HG03135 (cell line): ENCODE data around the gene KLF11.
A peak's percentile ranks its signal among the peaks of the same experiment; 100 is the strongest.

ENCODE experiments used
- ATAC-seq: cut with Tn5 transposase; IDR thresholded peaks from one replicate; pipeline ENCODE4 v1.9.1; 2021; ENCODE audit warnings: mild to moderate bottlenecking, moderate library complexity; ENCODE audit not compliant: unreplicated experiment

Gene KLF11

DNA sequence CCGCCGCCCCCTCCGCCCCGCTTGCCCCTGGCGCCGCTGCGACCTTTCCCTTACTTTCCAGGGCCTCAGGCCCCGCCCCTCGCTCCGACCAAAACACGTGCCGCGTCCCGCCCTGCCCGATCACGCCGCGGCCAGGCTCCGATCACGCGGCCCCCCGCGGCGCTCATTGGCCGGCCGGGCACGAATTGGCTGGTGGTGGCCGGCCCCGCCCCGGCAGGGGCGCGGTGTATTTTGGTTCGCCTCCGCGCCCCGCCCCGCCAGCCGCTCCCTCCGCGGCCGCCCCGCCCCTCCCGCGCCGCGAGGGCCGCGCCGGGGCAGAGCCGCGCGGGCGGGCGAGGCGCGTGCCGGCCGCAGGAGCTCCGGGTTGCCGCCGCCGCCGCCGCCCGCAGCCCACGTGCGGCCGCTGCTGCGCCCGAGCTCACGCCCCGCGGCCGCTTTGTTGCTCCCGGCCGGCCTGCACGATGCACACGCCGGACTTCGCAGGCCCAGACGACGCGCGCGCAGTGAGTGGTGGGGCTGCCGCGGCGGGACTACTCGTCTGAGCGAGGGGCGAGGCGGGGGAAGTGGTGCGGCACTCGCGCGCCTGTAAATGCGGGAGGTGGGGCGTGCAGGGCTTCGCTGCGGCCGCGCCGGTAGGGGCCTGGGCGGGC lies at the start of gene KLF11:
TSS of gene KLF11 (plus strand) at position 295 of the 650 bp plus-strand sequence. CDS start at position 462, 167 bp downstream.
- peak; percentile 66 for ATAC-seq

DNA sequence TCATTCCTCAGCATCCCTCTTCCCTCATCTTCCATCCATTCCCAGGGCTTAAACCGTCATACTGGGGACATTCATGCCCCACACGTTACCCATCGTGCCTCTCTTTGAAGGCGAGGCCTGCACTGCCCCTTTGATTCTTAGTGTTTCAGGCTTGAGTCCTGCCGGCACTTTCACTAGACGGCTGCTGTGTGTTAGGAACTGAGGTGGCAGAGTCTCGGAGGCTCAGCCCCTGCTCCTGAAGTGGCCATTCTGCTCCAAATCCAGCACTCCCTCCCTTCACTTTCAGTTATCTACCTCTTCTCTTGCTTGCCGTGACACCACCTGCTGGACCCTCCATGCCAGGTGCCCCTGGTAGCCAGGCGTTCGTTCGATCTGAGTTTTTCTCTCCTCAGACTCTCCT lies 48.9 kb upstream of the KLF11 start:
- ATAC-seq: no peak

DNA sequence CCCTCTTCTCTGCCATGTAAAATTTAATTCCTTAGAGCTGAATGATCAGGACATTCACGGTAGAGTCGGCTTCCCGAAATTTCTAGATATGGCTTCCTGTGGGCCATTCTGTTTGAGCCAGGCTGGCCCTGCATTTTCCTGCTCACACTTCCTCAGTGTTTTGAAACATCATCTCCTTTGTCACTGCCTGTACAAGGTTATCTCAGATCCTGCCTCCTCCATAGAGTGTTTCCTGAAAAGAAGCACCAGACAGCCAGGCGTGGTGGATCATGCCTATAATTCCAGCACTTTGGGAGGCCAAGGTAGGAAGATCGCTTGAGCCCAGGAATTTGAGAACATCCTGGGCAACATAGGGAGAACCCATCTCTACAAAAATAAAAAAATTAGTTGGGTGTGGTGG lies 48.3 kb upstream of the KLF11 start:
- no peak for ATAC-seq

DNA sequence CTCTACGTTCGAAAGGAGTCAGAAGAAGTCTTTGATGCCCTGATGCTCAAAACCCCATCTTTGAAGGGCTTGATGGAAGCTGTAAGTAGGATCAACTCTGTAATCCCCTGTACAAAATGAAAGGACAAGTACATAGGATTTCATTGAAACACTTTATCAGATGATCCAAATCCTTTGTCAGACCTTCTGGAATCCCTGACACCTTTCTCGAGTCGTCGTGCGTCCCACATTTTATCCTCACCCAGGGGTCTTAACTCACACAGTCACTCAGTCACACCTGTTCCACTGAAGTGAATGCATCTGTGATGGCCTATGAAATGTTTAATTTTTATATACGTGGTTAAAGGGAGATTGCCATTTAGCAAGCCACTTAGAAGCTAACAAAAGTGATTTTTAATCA lies 47.0 kb upstream of the KLF11 start:
- no peak for ATAC-seq

DNA sequence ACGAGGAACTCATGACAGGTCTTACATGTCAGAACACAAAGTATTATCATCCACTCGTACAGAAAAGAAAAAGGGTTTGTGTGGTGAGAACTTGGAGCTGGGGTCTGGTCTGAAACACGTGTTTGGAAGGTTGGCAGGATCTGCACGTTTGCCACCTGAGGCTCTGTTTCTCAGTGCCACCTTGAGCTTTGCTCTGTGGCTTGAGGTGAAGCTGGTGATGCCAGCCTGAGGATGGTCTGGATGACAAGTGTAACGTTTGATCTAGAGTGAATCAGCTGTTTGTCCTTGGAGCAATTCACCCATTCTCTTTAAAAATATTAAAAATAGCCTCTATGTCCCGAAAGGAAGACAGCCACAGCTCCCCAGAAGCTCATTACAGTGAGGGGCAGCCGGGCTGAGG lies 45.4 kb upstream of the KLF11 start:
- no peak for ATAC-seq

DNA sequence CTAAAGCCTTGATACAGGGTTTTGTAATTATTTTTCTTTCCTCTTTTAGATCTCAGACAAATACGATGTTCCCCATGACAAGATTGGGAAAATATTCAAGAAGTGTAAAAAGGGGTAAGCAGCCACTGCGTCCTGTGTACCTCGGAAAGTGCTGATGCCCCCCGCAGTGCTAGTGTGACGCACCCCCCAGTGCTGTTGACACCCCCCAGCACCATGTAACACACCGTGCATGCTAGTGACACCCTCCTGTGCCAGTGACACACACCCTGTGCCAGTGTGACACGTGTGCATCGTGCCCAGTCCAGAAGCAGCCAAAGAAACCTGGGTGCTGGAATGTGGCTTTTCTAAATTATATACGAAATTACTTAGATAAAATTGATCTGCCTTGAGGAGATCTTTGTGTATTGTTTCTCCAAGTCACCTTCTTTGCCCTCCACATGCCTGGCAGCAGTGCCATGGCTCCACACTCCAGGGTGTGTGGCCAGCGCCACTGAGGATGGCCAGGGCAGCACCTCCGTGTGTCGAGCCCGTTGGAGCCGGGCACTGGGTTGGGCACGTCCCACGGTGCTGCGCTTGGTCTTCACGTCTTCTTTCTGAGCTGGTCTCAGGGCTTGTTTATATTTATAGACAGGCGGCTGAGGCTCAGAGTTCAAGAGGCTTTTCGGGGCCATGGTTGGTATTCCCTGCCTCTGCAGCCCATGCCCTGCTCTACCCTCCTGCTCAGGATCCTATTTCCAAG lies 44.3 kb upstream of the KLF11 start:
- ATAC-seq: no peak

DNA sequence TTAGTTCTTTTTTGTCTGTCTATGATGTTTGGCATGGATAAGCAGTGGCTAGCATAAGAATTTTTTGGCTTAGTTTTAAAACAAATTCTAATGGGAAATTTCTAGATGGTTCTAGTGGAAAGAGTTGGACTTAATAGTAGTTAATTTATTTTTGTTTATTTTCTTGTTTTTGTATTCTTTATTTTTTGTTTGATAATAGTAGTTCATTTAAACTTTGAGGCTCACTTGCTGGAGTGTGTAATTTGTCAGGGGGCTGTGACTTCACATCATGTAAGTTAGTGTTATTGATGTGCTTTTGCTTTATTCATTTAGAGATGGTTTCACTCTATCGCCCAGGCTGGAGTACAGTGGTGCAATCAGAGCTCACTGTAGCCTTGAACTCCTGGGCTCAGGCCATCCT lies 43.7 kb upstream of the KLF11 start:
- ATAC-seq: no peak

DNA sequence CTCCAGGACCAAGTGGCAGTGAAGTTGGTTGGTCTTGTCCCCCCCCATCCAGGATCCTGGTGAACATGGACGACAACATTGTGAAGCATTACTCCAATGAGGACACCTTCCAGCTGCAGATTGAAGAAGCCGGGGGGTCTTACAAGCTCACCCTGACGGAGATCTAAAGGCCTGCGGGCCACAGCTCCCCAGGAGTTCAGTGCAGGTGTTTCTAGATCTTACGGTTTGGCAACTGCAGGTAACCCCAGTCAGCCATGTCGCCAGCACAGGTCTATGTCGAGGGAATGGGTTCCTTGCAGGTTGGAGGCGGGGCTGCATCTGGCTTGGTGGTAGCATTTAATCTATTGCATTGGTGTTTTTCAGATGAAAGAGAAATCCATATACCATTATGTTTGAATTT lies 42.8 kb upstream of the KLF11 start:
- no peak for ATAC-seq

DNA sequence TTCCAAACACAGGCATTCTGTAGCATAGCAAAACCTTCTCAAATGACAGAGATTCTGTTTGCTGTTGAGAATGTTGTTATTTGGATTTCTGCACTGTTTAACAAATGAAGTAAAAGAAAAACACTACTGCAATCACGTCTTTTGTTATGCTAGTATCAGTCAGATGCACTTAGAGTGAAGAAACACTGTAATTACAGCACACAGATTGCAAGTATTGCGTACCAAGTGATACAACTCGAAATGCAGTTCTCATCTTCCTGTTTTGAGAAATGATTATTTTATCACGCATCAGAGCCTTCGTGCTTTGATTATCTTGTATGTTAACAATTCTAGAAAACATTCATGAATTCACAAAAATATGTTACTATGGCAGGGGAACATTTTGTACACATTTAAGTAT lies 41.8 kb upstream of the KLF11 start:
- no peak for ATAC-seq

DNA sequence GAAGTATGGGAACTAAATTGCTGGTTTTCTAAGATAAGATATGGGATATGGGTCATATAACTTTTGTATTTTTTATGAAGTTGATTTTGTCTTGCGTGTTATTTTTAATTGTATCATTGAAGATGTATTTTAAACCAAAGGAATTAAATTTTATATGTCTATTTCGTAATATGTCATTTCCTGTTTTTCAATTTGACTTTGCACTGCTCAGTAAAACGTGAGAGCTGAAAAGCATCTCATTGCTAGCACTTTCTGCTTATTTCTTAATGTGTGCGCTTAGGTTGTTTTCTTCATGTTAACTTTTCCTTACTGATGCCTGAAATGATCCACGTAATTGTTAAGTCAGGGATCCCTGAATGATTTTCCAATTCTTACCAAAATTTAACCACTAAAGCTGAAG lies 41.2 kb upstream of the KLF11 start:
- ATAC-seq: no peak

DNA sequence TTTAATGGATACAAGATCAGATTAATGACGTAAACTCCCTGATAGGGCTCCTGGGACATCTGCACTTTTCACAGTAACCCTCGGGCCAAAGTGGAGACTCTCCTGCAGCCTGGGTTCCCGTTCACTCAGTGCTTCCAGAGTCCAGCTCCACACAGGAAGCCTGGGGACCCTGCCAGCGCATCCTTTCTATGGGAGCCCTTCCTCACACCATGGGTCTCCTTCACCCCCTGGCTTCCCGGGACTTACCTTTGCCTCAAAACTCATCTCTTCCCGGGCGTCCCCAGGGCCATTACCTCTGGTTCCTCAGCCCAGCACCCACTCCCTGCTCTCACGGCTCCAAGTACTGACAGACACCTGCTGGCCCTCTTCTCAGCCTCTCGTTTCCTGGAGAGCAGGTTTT lies 40.7 kb upstream of the KLF11 start:
- ATAC-seq: no peak

DNA sequence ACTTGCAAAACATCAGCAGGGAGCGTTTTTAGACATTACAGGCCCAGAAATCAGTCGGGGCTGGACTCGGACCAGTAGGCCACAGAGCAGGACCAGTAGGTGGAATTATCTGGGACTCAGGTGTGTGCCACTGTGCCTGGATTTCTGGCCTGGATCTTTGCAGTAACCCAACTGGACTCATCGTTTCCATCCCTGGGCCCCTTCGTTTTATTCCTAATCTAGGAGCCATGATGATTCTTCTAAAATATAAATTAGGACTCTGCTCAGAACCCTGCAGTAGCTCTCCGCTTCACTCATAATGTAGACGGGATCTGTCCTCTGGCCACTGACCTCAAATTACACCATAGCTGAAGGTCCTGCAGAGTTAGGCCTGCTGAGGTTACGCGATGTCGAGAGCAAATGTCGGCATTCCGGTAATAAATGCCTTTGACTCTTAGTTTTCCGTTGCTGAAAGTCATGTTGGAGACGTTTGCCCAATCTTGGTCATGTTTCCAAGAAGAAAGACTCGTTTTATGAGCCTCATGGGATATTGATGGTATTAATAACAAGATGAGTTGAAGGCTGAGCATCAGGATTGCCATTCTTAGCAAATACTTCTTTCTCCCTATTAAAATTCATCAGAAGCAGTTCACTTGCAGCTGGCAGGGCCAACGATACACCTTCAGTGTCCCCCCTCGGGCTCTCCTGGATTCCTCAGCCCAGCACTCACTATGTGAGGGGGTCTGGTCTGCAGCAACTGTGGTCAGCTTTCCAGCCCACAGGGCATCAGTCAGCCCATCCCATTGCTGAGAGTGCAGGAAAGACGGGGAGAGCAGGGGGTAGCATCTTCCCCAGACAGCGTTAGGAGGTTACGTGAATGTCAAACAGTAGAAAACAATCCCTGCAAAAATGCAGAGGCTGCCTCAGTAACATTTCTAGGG lies 39.9 kb upstream of the KLF11 start:
- no peak for ATAC-seq

DNA sequence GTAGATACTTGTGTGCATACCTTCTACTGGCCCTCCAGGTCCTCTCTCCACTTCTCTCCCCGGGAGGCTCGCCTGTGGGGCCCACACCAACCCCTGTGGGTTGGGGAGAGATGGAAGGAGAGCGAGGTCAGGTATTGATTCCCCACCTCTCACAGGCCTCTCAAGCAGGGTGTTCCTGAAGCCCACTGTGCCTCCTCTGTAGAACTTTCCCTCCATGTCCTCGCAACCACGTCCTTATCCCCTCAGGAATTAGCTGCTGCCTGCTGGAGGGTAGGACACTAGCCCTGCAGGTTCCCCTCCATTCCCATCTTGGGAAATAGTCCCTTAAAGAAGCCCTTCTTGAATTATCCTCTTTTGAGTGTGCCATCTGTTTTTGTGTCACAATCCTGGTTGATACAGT lies 38.9 kb upstream of the KLF11 start:
- no peak for ATAC-seq

DNA sequence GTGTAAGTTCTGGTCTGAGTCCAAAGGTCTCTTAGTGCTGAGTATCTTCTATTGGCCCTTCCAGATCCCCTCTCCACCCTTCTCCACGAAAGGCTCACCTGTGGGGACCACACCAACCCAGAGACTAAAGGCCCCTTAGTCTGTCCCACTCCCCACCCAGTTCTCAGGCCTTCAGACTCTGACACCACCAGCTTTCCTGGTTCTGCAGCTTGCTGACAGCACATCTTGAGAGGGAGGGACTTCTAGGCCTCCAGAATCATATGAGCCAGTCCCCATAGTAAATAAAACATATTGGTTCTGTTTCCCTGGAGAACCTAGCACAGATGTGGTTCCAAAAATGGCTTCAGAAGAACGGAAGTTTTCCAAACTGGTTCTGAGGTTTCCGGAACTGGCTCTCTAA lies 38.5 kb upstream of the KLF11 start:
- ATAC-seq: no peak

DNA sequence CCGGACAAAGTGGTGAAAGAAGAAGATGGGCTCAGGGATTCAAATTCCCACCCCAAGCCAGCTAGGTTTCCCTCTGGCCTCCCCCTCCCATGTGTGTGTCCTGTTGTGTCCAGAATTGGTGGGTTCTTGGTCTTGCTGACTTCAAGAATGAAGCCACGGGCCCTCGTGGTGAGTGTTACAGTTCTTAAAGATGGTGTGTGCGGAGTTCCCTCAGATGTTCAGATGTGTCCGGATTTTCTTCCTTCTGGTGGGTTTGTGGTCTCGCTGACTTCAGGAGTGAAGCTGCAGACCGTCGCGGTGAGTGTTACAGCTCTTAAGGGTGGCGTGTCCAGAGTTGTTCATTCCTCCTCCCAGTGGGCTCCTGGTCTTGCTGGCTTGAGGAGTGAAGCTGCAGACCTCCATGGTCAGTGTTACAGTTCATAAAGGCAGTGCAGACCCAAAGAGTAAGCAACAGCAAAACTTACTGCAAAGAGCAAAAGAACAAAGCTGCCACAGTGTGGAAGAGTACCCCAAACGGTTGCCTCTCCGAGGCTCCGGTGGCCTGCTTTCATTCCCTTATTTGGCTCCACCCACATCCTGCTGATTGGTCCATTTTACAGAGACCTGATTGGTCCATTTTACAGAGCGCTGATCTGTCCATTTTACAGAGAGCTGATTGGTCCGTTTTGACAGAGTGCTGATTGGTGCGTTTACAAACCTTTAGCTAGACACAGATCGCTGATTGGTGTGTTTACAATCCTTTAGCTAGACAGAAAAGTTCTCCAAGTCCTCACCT lies 37.7 kb upstream of the KLF11 start:
- no peak for ATAC-seq

DNA sequence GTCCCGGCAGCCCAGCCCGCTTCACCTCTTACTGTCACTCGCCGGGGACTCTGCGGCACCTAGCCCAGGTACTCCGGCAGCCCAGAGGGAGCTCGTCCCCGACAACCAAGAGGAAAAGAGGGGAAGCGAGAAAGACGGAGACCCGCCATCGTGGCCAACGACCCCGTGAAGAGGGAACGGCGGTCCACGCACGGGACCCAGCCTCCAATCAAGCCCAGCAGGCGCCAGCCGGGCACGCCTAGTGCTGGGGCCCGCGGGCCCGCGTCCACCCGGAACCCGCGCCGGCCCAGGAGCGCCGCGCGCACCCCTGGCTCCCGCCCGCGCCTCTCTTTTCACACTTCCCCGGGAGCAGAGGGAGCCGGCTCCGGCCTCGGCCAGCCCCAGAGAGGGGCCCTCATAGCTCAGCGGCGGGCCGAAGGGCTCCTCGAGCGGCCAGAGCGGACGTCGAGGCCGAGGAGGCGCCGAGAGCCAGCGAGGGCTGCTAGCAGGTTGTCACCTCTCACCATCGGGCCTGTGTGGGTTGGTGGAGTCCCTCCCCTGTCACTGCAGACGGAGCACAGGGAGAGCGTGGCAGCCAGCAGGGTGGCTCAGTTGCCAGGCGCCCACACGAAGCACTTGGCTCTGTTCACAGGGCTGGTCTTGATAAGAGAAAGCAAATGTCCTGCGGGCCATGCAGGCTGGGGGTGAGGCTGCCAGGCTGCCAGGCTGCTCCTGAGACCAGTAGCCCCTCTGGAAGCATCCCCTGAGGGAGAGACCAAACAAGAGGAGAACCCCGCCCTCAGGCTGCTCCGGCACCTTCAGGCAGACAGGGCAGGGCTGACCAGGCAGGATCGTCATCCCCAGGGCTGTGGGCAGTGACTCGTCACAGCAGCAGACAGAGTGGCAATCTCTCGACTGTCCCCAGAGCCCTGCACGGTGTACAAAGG lies 36.9 kb upstream of the KLF11 start:
- no peak for ATAC-seq

DNA sequence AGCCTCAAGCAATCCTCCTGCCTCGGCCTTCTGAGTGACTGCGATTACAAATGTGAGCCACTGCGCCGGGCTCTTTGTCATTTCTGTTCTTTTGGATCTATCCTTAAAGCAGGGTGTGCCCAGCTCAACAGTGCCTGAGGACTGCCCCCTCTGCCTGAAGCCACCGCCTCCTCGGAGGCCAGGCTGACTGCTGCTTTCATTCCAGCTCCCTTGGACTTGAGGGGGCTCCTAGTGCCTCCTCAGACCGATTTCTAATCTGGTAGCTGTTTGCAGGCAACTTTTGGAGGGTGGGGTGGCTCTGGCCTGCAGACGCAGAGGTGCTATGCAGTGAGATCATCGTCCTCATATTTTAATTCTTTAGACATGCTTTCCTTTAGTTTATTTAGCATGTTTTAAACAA lies 35.9 kb upstream of the KLF11 start:
- ATAC-seq: no peak

DNA sequence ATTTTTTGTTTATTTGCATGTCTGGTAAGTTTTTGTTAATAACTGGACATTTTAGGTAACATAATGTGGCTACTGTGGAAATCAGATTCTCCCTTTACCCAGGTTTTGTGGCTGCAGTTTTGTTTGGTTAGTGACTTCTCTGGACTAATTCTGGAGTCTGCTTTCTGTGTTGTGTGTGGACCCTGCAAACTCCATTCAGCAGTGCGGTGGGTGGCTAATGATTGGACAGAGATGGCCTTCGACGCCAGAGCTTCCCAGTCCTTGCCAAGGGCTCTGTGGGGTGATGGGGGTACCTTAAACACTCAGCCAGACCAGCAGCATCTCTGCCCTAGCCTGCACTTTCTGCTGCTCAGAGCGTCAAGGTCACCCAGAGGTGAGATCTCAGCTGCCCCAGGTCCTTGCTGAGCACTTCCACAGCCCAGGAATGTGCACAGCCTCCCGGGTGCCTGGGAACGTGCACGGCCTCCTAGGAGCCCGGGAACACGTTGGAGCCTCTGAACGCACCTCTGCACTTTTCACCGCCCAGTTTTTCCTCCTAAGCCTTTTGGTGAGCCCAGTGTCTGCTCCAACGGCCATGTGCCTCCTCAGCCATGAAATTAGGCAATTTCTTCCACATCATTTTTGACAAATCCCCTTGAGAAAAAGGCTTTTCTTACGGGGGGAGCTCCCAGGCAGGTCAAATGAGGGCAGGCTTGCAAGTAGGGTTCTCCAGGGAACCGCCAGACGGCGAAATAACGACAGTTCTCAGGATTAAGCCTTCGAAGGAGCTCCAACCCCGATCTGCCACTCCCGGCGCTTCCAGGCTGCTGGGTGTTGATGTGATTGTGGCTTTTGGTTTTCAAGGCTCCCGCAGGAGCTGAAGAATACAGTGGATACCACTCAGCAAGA lies 35.2 kb upstream of the KLF11 start:
- no peak for ATAC-seq

DNA sequence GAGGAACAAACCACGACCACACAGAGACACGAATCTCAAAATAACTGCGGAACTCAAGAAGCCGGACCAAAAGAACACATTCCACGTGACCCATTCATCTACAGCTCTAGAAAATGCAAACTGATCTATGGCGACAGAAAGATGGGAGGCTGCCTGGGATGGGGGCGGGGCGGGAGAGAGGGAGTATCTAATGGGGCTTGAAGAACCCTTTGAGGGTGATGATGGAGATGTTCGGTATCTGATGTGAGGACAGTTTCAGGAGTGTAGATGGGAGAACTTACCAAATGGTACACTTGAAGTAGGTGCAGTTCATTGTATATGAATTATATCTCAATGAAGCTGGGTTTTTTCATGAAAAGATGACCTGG lies 34.6 kb upstream of the KLF11 start:
- no peak for ATAC-seq
